Measurements from ENCODE around the gene CHRM4.

Gene CHRM4

DNA sequence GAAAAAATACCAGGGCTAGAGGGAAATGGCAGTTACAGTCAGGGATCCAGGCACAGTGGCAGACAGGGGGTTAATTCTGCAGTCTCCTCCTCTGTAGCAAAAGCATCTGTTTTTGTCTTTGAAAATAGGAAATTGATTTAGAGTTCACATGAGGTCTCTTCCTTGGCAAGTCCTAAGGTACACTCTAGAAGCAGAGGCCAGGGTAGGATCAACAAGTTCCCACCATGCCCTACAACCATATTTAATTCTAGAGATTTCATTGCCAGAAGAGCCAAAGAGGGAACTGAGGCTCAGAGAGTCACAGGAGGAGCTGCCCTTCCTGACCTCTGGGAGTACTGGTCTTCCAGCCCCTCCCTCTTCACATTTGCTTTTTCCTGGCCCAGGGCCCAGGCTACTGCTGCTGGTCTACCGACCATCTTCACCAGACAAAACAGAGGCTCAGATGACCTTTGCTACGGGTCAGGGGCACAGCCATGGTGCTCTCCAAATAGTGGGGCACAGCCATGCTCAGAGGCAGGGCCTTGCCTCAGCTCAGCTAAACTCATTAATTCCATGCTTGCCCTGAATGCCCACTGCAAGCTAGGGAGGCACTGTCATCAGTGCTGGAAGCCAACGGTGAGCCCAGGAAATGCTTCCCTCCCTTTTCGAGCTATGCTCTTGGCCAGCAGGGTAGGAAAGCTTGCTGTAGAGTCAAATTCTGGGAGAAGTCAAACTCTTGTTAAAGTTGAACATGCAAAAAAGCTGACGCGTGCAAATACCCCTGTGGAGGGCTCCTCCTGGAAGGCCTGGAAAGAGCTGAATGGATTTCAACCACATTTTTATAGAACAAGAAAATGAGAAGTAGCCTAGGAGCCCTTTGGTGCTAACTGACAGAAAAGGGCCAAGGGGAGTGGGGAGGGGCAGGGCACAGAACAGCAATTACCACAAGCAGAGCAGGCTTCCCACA, 11.7 kb upstream of the CHRM4 start:
- no peak for DNase-seq (ENCODE audit: low read depth)

- no peak for DNase-seq (ENCODE audit: low read depth)
Observed at GRCh38 chr11:46397526-46397925, 6.0 kb upstream of the CHRM4 start.

DNA sequence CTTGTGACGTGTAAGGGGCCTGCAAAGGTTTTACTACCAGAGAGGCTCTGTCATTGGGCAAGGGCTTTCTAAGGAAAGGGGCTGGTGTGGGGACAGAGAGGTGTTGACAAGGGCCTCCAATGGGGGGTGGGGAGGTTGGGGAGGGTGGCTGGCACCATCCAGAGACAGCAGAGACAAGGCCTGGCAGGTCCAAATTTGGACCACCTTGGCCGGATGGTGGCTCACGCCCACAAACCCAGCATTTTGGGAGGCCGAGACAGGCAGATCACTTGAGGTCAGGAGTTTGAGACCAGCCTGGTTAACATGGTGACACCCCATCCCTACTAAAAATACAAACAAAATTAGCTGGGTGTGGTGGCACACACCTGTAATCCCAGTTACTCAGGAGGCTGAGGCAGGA, 2.2 kb upstream of the CHRM4 start:
- no peak for DNase-seq (ENCODE audit: low read depth)

- DNase-seq (ENCODE audit: low read depth): no peak
Observed at GRCh38 chr11:46393231-46393616, 1.6 kb upstream of the CHRM4 start.

- DNase-seq (ENCODE audit: low read depth): no peak
Observed at GRCh38 chr11:46392421-46393230, 1.1 kb upstream of the CHRM4 start.

GRCh38 chr11:46391186-46391577, 394 bp downstream of the CHRM4 start:
- DNase-seq (ENCODE audit: low read depth): no peak

DNA sequence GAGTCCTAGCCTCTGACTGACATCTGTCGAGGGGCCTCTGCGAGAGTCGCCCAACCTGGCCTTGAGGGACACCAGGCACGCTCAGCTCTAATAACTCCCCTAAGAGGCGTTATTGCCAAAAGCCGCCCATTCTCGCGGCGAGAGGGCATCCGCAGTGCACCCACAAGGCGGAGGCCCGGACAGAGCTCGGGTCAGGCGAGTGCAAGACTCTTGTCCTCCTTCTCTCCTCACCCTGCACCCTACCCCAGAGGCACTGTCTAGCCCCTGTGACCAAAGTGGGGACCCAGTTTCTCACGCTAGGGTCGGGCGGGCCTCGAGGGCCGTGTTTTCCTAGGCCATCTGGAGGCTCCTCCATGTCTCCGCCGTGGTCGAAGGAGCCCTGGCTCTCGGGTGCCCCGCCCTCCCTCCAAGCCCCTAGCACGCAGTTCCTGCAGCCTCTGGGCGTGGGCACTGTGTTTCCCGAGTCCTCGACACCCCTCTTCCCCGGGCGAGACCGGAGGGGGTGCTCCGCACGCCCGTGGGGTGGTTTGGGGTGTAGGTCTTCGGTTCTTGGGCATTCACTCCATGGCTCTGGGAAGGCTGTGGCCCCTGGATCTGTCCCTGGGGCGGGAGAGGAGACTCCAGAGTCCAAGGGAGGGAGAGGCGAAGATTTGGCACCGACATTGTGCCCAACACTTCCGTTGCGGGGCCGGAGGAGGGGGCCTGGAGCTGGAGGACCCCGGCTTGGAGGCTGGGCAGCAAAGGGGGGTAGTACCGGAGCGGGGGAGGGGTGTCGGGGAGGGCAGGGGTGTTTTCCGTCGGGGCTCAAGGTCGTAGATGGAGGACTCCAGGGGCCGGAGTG, 1.0 kb downstream of the CHRM4 start:
- DNase-seq (ENCODE audit: low read depth): no peak

DNA sequence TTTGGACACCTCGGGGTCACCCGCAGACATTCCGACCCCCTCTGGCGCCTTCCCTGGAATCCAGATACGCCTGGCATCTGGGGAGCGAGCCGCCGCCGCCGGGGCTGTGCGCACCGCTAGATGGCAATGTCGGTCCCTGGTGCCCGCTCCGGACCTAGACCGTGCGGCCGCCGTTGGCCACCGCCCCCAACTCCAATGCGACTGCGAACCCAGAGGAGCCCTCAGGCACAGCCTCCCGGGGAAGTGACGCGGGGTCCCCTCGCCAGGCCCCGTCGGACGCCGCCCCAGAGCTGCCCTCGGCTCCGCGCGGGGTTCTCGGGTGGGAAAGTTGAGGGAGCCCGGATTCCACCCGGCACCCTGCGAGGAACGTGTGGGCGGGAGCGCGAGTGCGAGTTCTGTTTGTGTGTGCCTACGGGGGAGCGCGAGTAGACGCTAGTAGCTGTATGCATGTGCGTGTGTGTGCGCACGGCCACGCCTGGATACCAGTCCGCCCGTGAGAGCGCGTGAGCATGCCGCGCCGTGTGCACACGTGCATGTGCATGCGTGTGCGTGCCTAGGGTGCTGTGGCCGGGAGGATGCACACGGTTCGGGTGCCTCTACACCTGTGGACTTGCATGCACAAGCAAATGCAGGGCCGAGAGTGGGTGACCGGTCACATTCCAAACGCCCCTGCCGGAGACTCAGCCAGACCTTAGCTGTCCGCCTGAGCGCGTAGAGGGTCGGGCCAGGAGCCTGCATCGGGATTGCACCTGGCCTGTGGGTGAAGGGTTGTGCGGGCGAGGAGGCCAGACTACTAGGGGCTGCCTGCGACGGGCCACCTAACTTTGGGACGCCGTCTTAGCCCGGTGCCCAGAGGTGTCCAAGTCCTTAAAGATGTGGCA, 1.9 kb downstream of the CHRM4 start:
- no peak for DNase-seq (ENCODE audit: low read depth)

- DNase-seq (ENCODE audit: low read depth): no peak
Observed at GRCh38 chr11:46388619-46389449, 2.7 kb downstream of the CHRM4 start.

DNA sequence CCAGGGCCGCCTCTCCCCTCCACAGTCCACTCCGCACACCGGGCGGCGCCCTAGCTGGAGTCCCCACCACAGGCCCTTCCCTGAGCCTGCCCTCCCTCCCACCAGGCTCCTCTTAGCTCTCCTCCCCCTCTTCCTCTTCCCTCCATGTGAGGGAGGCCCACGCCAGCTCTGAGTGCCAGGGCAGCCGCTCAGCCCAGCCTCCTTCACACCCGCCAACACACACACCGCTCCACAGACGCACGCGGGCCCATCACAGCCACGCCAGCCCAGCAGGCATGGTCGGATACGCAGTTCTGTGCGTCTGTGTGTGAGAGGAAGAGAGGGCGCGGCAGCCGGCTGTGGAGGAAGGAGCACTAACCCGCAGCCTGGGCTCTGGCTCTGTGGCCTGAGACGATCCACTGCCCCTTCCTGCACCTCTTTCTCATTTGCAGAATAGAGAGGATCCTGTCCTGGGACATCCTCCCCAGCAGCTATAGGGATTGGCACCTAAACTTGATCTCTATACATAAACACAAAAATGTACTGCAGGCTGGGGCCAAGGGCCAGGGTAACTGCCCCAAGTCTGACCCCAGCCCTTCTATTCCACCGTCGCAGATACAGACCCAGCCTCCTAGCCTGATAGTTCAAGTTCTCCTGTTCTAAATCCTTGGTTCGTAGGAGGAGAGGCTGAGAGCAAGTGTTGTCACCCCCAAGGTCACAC, 3.5 kb downstream of the CHRM4 start:
- no peak for DNase-seq (ENCODE audit: low read depth)

GRCh38 chr11:46387456-46387855, 4.1 kb downstream of the CHRM4 start:
- DNase-seq (ENCODE audit: low read depth): no peak

DNA sequence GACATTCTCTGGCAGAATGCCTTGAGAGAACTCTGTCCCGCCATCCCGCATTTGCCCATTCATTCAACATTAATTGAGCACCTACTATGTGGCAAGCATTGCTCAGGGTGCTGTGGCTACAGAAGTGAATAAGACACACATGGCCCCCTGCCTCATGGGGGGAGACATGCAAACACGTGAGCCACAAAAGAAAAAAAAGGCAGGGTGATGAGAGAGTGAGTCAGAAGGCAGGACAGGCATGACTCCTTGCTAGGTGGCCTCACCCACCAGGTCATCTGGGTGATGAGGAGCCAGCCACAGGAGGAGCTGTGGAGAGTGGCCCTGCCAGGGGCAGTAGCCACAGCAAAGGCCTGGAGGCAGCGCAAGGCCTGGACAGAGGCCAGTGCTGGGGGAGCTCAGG, 4.9 kb downstream of the CHRM4 start:
- DNase-seq (ENCODE audit: low read depth): no peak

DNA sequence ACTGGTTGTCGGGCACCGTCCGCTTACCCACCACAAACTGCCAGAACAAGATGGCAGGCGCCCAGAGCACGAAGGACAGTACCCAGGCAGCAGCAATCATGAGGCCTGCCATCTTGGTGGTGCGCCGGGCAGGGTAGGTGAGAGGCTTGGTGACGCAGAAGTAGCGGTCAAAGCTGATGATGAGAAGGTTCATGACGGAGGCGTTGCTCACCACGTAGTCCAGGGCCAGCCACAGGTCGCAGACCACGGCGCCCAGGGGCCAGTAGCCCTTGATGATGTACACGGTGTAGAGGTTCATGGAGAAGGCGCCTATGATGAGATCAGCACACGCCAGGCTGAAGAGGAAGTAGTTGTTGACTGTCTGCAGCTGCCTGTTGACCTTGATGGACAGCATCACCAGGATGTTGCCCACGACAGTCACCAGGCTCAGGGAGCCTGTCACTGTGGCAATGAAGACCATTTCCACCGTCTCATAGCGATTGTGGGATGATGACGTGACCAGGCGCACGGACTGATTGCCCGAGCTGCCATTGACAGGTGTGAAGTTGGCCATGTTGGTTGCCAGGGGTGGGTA, 5.5 kb downstream of the CHRM4 start:
- DNase-seq (ENCODE audit: low read depth): no peak

- no peak for DNase-seq (ENCODE audit: low read depth)
Observed at GRCh38 chr11:46385169-46386004, 6.2 kb downstream of the CHRM4 start.

- DNase-seq (ENCODE audit: low read depth): no peak
Observed at GRCh38 chr11:46383974-46384701, 7.4 kb downstream of the CHRM4 start.

DNA sequence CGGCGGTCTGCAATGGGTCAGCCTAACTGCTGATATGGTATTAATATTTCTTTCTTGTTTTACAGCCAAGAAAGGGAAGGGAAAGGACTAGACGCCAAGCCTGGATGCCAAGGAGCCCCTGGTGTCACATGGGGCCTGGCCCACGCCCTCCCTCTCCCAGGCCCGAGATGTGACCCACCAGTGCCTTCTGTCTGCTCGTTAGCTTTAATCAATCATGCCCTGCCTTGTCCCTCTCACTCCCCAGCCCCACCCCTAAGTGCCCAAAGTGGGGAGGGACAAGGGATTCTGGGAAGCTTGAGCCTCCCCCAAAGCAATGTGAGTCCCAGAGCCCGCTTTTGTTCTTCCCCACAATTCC, 8.2 kb downstream of the CHRM4 start:
- no peak for DNase-seq (ENCODE audit: low read depth)

DNA sequence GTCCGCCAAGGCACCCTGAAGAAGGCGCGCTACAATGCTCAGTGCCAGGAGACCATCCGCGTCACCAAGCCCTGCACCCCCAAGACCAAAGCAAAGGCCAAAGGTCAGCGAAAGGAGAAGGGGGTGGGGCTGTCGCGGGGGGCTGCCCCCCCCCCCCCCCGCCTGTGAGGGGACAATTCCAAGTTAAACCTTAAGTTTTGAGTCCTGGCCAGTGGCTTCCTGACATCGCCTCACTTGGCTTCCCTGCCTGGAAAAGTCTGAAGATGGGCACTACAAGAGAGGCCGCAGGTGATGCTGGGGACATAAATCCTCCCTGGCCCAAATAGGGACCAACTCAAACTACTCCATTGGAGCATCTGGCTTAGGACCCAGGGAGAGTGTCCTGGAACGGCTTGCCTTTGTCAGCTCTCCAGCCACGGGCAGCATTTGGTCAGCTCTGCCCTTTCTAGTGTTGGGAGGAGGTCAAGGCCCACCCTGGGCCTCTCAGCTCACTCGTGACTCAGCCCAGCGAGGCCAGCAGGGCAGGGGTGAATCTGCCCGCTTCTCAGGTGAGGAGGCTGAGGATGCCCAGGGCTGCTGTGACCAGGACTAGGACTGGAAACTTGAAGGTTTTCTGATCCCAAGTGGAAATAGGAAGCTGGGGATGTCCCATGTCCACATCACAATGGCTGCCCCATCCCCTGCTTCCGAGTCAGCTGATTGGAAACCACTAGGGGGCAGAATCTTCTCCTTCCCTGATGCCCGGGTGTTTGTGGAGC, 8.8 kb downstream of the CHRM4 start:
- DNase-seq (ENCODE audit: low read depth): no peak
